Erythroblast (primary cell): ENCODE data around the gene RAD51B.

Experiments
- GATA1 ChIP-seq: IDR thresholded peaks from 2 replicates; pipeline ENCODE4 v1.6.1; 2011; ENCODE audit warnings: low read depth, mild to moderate bottlenecking, control low read depth, low read length, moderate library complexity
- POLR2A ChIP-seq: IDR thresholded peaks from 2 replicates; pipeline ENCODE4 v1.6.1; 2011; ENCODE audit warnings: mild to moderate bottlenecking, low read length

- TF ChIP-seq POLR2A (no peak), GATA1 (no peak)
These were observed 863.7 kb downstream of the RAD51B start for GRCh38 chr14:68683326-68683725.
